Measurements from ENCODE around the gene HPSE2.

The HPSE2 gene

GRCh38 chr10:98411768-98412167, 823.9 kb downstream of the HPSE2 start:
- Histone ChIP-seq H3K9me3 (ENCODE audit: control extremely low read depth in 1 of 5, control insufficient read depth in 4 of 5, insufficient read depth in 2 of 5, low read depth in 1 of 5, low read length in 4 of 5) (no peaks in the 10 kb centered on the region), H3K27me3 (replicated peaks in 2 of 5; ENCODE audit: control insufficient read depth in 4 of 5, insufficient read depth in 5 of 5, low read length in 4 of 5) (no peaks in the 10 kb centered on the region), H3K36me3 (ENCODE audit: control insufficient read depth in 4 of 4, insufficient read depth in 4 of 4, low read length in 3 of 4) (peaks cover 0 to 5% (median 2%) of the 10 kb centered on the region in 4 experiments), H3K4me3 (ENCODE audit: control insufficient read depth in 1 of 7, extremely low read depth in 1 of 7, insufficient read depth in 4 of 7, low read depth in 2 of 7, low read length in 6 of 7) (no peak overlapping the region), H3K4me1 (ENCODE audit: control extremely low read depth in 1 of 4, control insufficient read depth in 4 of 4, insufficient read depth in 4 of 4, low read length in 3 of 4) (peaks cover 0 to 12% (median 11%) of the 10 kb centered on the region in 4 experiments), H3K27ac (ENCODE audit: insufficient read depth in 1 of 2, low read depth in 1 of 2, low read length in 2 of 2, poor library complexity in 1 of 2, severe bottlenecking in 2 of 2) (no peak overlapping the region)
- no peak for DNase-seq
- CTCF ChIA-PET: interaction anchor here (0.5 to 1.1 kb wide), 2 partner anchors 10 to 13 kb away, joined by 3 read pairs; no protein-coding TSS in a partner anchor
- WGBS (ENCODE audit: insufficient coverage): 100% methylated on average over 1 of the region's 1 CpG
- POLR2A ChIA-PET: interaction anchor here (0.7 kb wide), 1 partner anchor 14 kb away, joined by 3 read pairs; no protein-coding TSS in a partner anchor

- Histone ChIP-seq H3K9me3 (ENCODE audit: control extremely low read depth in 1 of 5, control insufficient read depth in 4 of 5, insufficient read depth in 2 of 5, low read depth in 1 of 5, low read length in 4 of 5) (no peaks in the 10 kb centered on the region), H3K27ac (ENCODE audit: insufficient read depth in 1 of 2, low read depth in 1 of 2, low read length in 2 of 2, poor library complexity in 1 of 2, severe bottlenecking in 2 of 2) (no peak overlapping the region), H3K4me3 (ENCODE audit: control insufficient read depth in 1 of 7, extremely low read depth in 1 of 7, insufficient read depth in 4 of 7, low read depth in 2 of 7, low read length in 6 of 7) (no peak overlapping the region), H3K27me3 (replicated peaks in 2 of 5; ENCODE audit: control insufficient read depth in 4 of 5, insufficient read depth in 5 of 5, low read length in 4 of 5) (no peaks in the 10 kb centered on the region), H3K4me1 (ENCODE audit: control extremely low read depth in 1 of 4, control insufficient read depth in 4 of 4, insufficient read depth in 4 of 4, low read length in 3 of 4) (peaks cover 0 to 12% (median 11%) of the 10 kb centered on the region in 4 experiments), H3K36me3 (ENCODE audit: control insufficient read depth in 4 of 4, insufficient read depth in 4 of 4, low read length in 3 of 4) (no peaks in the 10 kb centered on the region)
- 99% methylated on average over 11 of the region's 11 CpGs for WGBS (ENCODE audit: insufficient coverage)
- ChIA-PET POLR2A (interaction anchor here (0.7 kb wide), 1 partner anchor 14 kb away, joined by 3 read pairs; no protein-coding TSS in a partner anchor), CTCF (interaction anchor here (1.1 kb wide), 1 partner anchor 14 kb away, joined by 3 read pairs; no protein-coding TSS in a partner anchor)
- no peak for DNase-seq
Observed at GRCh38 chr10:98411166-98411565, 824.5 kb downstream of the HPSE2 start.

GRCh38 chr10:98410759-98411158, 824.9 kb downstream of the HPSE2 start:
- POLR2A ChIA-PET: no interaction called here
- H3K9me3 ChIP-seq (ENCODE audit: control extremely low read depth in 1 of 5, control insufficient read depth in 4 of 5, insufficient read depth in 2 of 5, low read depth in 1 of 5, low read length in 4 of 5): no peaks in the 10 kb centered on the region
- H3K4me3 ChIP-seq (ENCODE audit: control insufficient read depth in 1 of 7, extremely low read depth in 1 of 7, insufficient read depth in 4 of 7, low read depth in 2 of 7, low read length in 6 of 7): no peak overlapping the region
- WGBS (ENCODE audit: insufficient coverage): 100% methylated on average over 7 of the region's 10 CpGs
- H3K36me3 ChIP-seq (ENCODE audit: control insufficient read depth in 4 of 4, insufficient read depth in 4 of 4, low read length in 3 of 4): no peaks in the 10 kb centered on the region
- no peak overlapping the region for H3K27ac ChIP-seq (ENCODE audit: insufficient read depth in 1 of 2, low read depth in 1 of 2, low read length in 2 of 2, poor library complexity in 1 of 2, severe bottlenecking in 2 of 2)
- H3K4me1 ChIP-seq (ENCODE audit: control extremely low read depth in 1 of 4, control insufficient read depth in 4 of 4, insufficient read depth in 4 of 4, low read length in 3 of 4): peaks cover 0 to 12% (median 11%) of the 10 kb centered on the region in 4 experiments
- H3K27me3 ChIP-seq (replicated peaks in 2 of 5; ENCODE audit: control insufficient read depth in 4 of 5, insufficient read depth in 5 of 5, low read length in 4 of 5): no peaks in the 10 kb centered on the region
- CTCF ChIA-PET: no interaction called here
- DNase-seq: no peak

- Histone ChIP-seq H3K36me3 (ENCODE audit: control insufficient read depth in 4 of 4, insufficient read depth in 4 of 4, low read length in 3 of 4) (no peaks in the 10 kb centered on the region), H3K27ac (ENCODE audit: insufficient read depth in 1 of 2, low read depth in 1 of 2, low read length in 2 of 2, poor library complexity in 1 of 2, severe bottlenecking in 2 of 2) (no peak overlapping the region), H3K9me3 (ENCODE audit: control extremely low read depth in 1 of 5, control insufficient read depth in 4 of 5, insufficient read depth in 2 of 5, low read depth in 1 of 5, low read length in 4 of 5) (no peaks in the 10 kb centered on the region), H3K27me3 (replicated peaks in 2 of 5; ENCODE audit: control insufficient read depth in 4 of 5, insufficient read depth in 5 of 5, low read length in 4 of 5) (no peaks in the 10 kb centered on the region), H3K4me3 (ENCODE audit: control insufficient read depth in 1 of 7, extremely low read depth in 1 of 7, insufficient read depth in 4 of 7, low read depth in 2 of 7, low read length in 6 of 7) (no peak overlapping the region), H3K4me1 (ENCODE audit: control extremely low read depth in 1 of 4, control insufficient read depth in 4 of 4, insufficient read depth in 4 of 4, low read length in 3 of 4) (peaks cover 0 to 12% (median 11%) of the 10 kb centered on the region in 4 experiments)
- WGBS (ENCODE audit: insufficient coverage): 100% methylated on average over 3 of the region's 4 CpGs
- CTCF ChIA-PET: interaction anchor here (1.7 kb wide), 1 partner anchor 23 kb away, joined by 3 read pairs; no protein-coding TSS in a partner anchor
- POLR2A ChIA-PET: no interaction called here
- DNase-seq: no peak
Observed at GRCh38 chr10:98410135-98410743, 825.4 kb downstream of the HPSE2 start.

GRCh38 chr10:98408799-98409198, 826.9 kb downstream of the HPSE2 start:
- 100% methylated on average over 2 of the region's 4 CpGs for WGBS (ENCODE audit: insufficient coverage)
- CTCF ChIA-PET: interaction anchor here (1.2 to 1.7 kb wide), 3 partner anchors 12 to 22 kb away, joined by 3 read pairs; no protein-coding TSS in a partner anchor

GRCh38 chr10:98407744-98408241, 827.9 kb downstream of the HPSE2 start:
- CTCF ChIA-PET: interaction anchor here (1.2 kb wide), 1 partner anchor 11 kb away, joined by 3 read pairs; no protein-coding TSS in a partner anchor
- WGBS (ENCODE audit: insufficient coverage): over 99% methylated on average over 16 of the region's 18 CpGs

More at GRCh38 chr10:98408799-98409198, 826.9 kb downstream of the HPSE2 start:
- Histone ChIP-seq H3K27me3 (replicated peaks in 2 of 5; ENCODE audit: control insufficient read depth in 4 of 5, insufficient read depth in 5 of 5, low read length in 4 of 5) (no peaks in the 10 kb centered on the region), H3K36me3 (ENCODE audit: control insufficient read depth in 4 of 4, insufficient read depth in 4 of 4, low read length in 3 of 4) (no peaks in the 10 kb centered on the region), H3K9me3 (ENCODE audit: control extremely low read depth in 1 of 5, control insufficient read depth in 4 of 5, insufficient read depth in 2 of 5, low read depth in 1 of 5, low read length in 4 of 5) (no peaks in the 10 kb centered on the region), H3K4me3 (ENCODE audit: control insufficient read depth in 1 of 7, extremely low read depth in 1 of 7, insufficient read depth in 4 of 7, low read depth in 2 of 7, low read length in 6 of 7) (no peak overlapping the region), H3K27ac (ENCODE audit: insufficient read depth in 1 of 2, low read depth in 1 of 2, low read length in 2 of 2, poor library complexity in 1 of 2, severe bottlenecking in 2 of 2) (no peak overlapping the region), H3K4me1 (ENCODE audit: control extremely low read depth in 1 of 4, control insufficient read depth in 4 of 4, insufficient read depth in 4 of 4, low read length in 3 of 4) (no peaks in the 10 kb centered on the region)
- POLR2A ChIA-PET: no interaction called here
- DNase-seq: no peak

More at GRCh38 chr10:98407744-98408241, 827.9 kb downstream of the HPSE2 start:
- Histone ChIP-seq H3K27me3 (replicated peaks in 2 of 5; ENCODE audit: control insufficient read depth in 4 of 5, insufficient read depth in 5 of 5, low read length in 4 of 5) (no peaks in the 10 kb centered on the region), H3K27ac (ENCODE audit: insufficient read depth in 1 of 2, low read depth in 1 of 2, low read length in 2 of 2, poor library complexity in 1 of 2, severe bottlenecking in 2 of 2) (no peak overlapping the region), H3K4me3 (ENCODE audit: control insufficient read depth in 1 of 7, extremely low read depth in 1 of 7, insufficient read depth in 4 of 7, low read depth in 2 of 7, low read length in 6 of 7) (no peak overlapping the region), H3K4me1 (ENCODE audit: control extremely low read depth in 1 of 4, control insufficient read depth in 4 of 4, insufficient read depth in 4 of 4, low read length in 3 of 4) (no peaks in the 10 kb centered on the region), H3K9me3 (ENCODE audit: control extremely low read depth in 1 of 5, control insufficient read depth in 4 of 5, insufficient read depth in 2 of 5, low read depth in 1 of 5, low read length in 4 of 5) (no peaks in the 10 kb centered on the region), H3K36me3 (ENCODE audit: control insufficient read depth in 4 of 4, insufficient read depth in 4 of 4, low read length in 3 of 4) (peaks cover 0 to 5% (median 0%) of the 10 kb centered on the region in 4 experiments)
- no peak for DNase-seq
- POLR2A ChIA-PET: no interaction called here
